ENCODE data around the gene DPP7.

Gene DPP7

GRCh38 chr9:137148242-137148641 is 33.7 kb upstream of the DPP7 start:
- no peak for TF ChIP-seq GABPA (IDR thresholded peaks at IDR 0.05; ENCODE audit: low read depth)
- Histone ChIP-seq H3K27me3 (ENCODE audit: insufficient read depth, poor library complexity, severe bottlenecking) (no peaks in the 10 kb centered on the region), H3K27ac (replicated peaks) (no peak overlapping the region), H3K4me3 (replicated peaks; ENCODE audit: insufficient read depth, low read length) (no peak overlapping the region)
- DNase-seq (ENCODE audit: low read depth in 1 of 2, low spot score in 1 of 2), result no peak

GRCh38 chr9:137147793-137148160 is 33.2 kb upstream of the DPP7 start:
- Histone ChIP-seq H3K27me3 (ENCODE audit: insufficient read depth, poor library complexity, severe bottlenecking) (no peaks in the 10 kb centered on the region), H3K4me3 (replicated peaks; ENCODE audit: insufficient read depth, low read length) (no peak overlapping the region), H3K27ac (replicated peaks) (no peak overlapping the region)
- DNase-seq (ENCODE audit: low read depth in 1 of 2, low spot score in 1 of 2), result no peak
- no peak for TF ChIP-seq POLR2AphosphoS5 (IDR thresholded peaks at IDR 0.05; ENCODE audit: low read depth)
- no peak for TF ChIP-seq REST (IDR thresholded peaks at IDR 0.05; ENCODE audit: insufficient replicate concordance, low read depth)
- TF ChIP-seq GABPA (IDR thresholded peaks at IDR 0.05; ENCODE audit: low read depth), result no peak
- no peak for TF ChIP-seq CTCF (IDR thresholded peaks at IDR 0.05; ENCODE audit: insufficient read depth, low read length)
- no peak for TF ChIP-seq SPI1 (IDR thresholded peaks at IDR 0.05; ENCODE audit: borderline replicate concordance, low read depth)

- no peak for DNase-seq (ENCODE audit: low read depth in 1 of 2, low spot score in 1 of 2)
- Histone ChIP-seq H3K27ac (replicated peaks) (no peak overlapping the region), H3K4me3 (replicated peaks; ENCODE audit: insufficient read depth, low read length) (no peak overlapping the region), H3K27me3 (ENCODE audit: insufficient read depth, poor library complexity, severe bottlenecking) (no peaks in the 10 kb centered on the region)
- TF ChIP-seq CTCF (IDR thresholded peaks at IDR 0.05; ENCODE audit: insufficient read depth, low read length) (no peak), POLR2AphosphoS5 (IDR thresholded peaks at IDR 0.05; ENCODE audit: low read depth) (no peak), REST (IDR thresholded peaks at IDR 0.05; ENCODE audit: insufficient replicate concordance, low read depth) (no peak), GABPA (IDR thresholded peaks at IDR 0.05; ENCODE audit: low read depth) (no peak), SPI1 (IDR thresholded peaks at IDR 0.05; ENCODE audit: borderline replicate concordance, low read depth) (no peak)
Observed at GRCh38 chr9:137147091-137147792, 32.7 kb upstream of the DPP7 start.

- H3K27ac ChIP-seq (replicated peaks), result no peak overlapping the region
- no peak overlapping the region for H3K4me3 ChIP-seq (replicated peaks; ENCODE audit: insufficient read depth, low read length)
- H3K27me3 ChIP-seq (ENCODE audit: insufficient read depth, poor library complexity, severe bottlenecking), result no peaks in the 10 kb centered on the region
- TF ChIP-seq POLR2AphosphoS5 (IDR thresholded peaks at IDR 0.05; ENCODE audit: low read depth) (no peak), CTCF (IDR thresholded peaks at IDR 0.05; ENCODE audit: insufficient read depth, low read length) (no peak), SPI1 (IDR thresholded peaks at IDR 0.05; ENCODE audit: borderline replicate concordance, low read depth) (no peak), GABPA (IDR thresholded peaks at IDR 0.05; ENCODE audit: low read depth) (no peak), REST (IDR thresholded peaks at IDR 0.05; ENCODE audit: insufficient replicate concordance, low read depth) (peak; percentile 82)
- no peak for DNase-seq (ENCODE audit: low read depth in 1 of 2, low spot score in 1 of 2)
Observed at GRCh38 chr9:137146527-137146918, 32.0 kb upstream of the DPP7 start.

Data from HL-60 (cell line).